ENCODE data around the gene NEK9. TPM values are rescaled to one million over a fixed set of nuclear protein-coding genes. Genes with fewer than 3 reads are reported as not detected.

NEK9 gene
- total RNA-seq, 1 experiment from 2014 or later = 40.7 TPM

DNA sequence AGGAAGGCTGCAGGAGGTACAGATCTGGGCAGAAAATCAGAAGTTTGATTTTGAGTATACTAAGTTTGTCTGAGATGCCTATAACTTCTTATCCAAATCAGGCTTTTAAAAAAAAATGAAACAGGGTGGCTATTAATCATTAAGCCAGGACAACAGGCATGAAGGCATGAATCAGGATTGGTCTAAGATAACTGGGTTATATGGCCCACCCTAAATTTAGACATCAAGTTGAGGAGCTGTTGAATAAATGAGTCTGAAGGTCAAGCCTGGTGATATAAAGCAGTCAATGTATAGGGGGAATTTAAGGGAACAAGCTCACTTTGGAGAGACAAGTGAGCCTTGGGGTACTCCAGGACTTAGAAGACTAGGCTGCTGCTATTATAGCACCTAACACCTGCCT, 28.6 kb downstream of the NEK9 start:
- TF ChIP-seq, protein P1, sequence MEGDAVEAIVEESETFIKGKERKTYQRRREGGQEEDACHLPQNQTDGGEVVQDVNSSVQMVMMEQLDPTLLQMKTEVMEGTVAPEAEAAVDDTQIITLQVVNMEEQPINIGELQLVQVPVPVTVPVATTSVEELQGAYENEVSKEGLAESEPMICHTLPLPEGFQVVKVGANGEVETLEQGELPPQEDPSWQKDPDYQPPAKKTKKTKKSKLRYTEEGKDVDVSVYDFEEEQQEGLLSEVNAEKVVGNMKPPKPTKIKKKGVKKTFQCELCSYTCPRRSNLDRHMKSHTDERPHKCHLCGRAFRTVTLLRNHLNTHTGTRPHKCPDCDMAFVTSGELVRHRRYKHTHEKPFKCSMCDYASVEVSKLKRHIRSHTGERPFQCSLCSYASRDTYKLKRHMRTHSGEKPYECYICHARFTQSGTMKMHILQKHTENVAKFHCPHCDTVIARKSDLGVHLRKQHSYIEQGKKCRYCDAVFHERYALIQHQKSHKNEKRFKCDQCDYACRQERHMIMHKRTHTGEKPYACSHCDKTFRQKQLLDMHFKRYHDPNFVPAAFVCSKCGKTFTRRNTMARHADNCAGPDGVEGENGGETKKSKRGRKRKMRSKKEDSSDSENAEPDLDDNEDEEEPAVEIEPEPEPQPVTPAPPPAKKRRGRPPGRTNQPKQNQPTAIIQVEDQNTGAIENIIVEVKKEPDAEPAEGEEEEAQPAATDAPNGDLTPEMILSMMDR (IDR thresholded peaks at IDR 0.05) = no peak
- no peak for TF ChIP-seq POLR2AphosphoS5 (IDR thresholded peaks at IDR 0.05; ENCODE audit: low read depth, low read length)
- TF ChIP-seq TCF7L2 (IDR thresholded peaks at IDR 0.05; ENCODE audit: low read depth, low read length) = no peak
- TF ChIP-seq, protein P2, sequence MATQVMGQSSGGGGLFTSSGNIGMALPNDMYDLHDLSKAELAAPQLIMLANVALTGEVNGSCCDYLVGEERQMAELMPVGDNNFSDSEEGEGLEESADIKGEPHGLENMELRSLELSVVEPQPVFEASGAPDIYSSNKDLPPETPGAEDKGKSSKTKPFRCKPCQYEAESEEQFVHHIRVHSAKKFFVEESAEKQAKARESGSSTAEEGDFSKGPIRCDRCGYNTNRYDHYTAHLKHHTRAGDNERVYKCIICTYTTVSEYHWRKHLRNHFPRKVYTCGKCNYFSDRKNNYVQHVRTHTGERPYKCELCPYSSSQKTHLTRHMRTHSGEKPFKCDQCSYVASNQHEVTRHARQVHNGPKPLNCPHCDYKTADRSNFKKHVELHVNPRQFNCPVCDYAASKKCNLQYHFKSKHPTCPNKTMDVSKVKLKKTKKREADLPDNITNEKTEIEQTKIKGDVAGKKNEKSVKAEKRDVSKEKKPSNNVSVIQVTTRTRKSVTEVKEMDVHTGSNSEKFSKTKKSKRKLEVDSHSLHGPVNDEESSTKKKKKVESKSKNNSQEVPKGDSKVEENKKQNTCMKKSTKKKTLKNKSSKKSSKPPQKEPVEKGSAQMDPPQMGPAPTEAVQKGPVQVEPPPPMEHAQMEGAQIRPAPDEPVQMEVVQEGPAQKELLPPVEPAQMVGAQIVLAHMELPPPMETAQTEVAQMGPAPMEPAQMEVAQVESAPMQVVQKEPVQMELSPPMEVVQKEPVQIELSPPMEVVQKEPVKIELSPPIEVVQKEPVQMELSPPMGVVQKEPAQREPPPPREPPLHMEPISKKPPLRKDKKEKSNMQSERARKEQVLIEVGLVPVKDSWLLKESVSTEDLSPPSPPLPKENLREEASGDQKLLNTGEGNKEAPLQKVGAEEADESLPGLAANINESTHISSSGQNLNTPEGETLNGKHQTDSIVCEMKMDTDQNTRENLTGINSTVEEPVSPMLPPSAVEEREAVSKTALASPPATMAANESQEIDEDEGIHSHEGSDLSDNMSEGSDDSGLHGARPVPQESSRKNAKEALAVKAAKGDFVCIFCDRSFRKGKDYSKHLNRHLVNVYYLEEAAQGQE (IDR thresholded peaks at IDR 0.05; ENCODE audit: insufficient read depth in 1 of 2, low read depth in 2 of 2, low read length in 1 of 2) = no peak
- no peak for TF ChIP-seq SIN3A (IDR thresholded peaks at IDR 0.05; ENCODE audit: borderline replicate concordance, insufficient read depth, low read depth, low read length)
- peaks cover 7% of the 10 kb centered on the region; the same call in 1 of the 2 replicates for H3K36me3 ChIP-seq (ENCODE audit: control insufficient read depth, insufficient read depth, low read length)
- intact Hi-C loops (cut with micrococcal nuclease; ENCODE audit: unreplicated experiment) (no loop called here), in situ Hi-C loops (cut with HindIII; ENCODE audit: low pct_unique_long_range_greater_than_20kb, low sequenced_read_pairs) (no loop called here)
- no peaks in the 10 kb centered on the region for H3K9me3 ChIP-seq (ENCODE audit: control insufficient read depth, insufficient read depth, low read depth, low read length)
- DNase-seq (ENCODE audit: low read depth, low spot score) (no peak), ATAC-seq (no peak)
- no TSS peak for BruUV-seq (replicated peaks)
- no peak overlapping the region for H3K27ac ChIP-seq (ENCODE audit: low read length)
- POLR2A ChIA-PET = no interaction called here
- H3K4me3 ChIP-seq (ENCODE audit: low read depth in 2 of 2, low read length in 2 of 2) = no peak overlapping the region
- no peaks in the 10 kb centered on the region for H3K4me1 ChIP-seq (ENCODE audit: control insufficient read depth, insufficient read depth, low read length)
- no peaks in the 10 kb centered on the region for H3K27me3 ChIP-seq (ENCODE audit: control insufficient read depth, insufficient read depth, low read length)
- CTCF ChIA-PET = interaction anchor here (0.6 kb wide), 1 partner anchor 141 kb away, joined by 10 read pairs; no protein-coding TSS in a partner anchor

DNA sequence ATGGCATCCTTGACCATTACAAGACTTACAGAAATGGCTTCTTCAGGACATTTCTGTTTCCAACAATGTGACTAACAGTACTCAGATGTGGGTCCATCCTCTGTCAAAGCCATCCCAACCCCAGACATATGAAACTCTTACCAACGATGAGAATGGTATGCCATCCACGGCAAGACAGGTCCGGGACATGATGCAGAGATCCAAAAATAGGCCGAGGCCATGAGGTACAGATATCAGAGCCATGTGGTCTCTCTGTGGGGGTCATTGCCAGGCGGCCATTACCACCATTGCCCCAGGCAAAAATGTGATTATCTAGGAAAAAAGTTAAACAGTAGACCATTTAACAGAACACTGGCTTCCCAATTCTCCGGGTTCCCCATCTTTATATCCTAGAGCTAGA, 29.9 kb downstream of the NEK9 start:
- DNase-seq (ENCODE audit: low read depth, low spot score) (no peak), ATAC-seq (no peak)
- H3K4me1 ChIP-seq (ENCODE audit: control insufficient read depth, insufficient read depth, low read length) = no peaks in the 10 kb centered on the region
- TF ChIP-seq, protein P2 (IDR thresholded peaks at IDR 0.05; ENCODE audit: insufficient read depth in 1 of 2, low read depth in 2 of 2, low read length in 1 of 2) = no peak
- no peak for TF ChIP-seq TCF7L2 (IDR thresholded peaks at IDR 0.05; ENCODE audit: low read depth, low read length)
- TF ChIP-seq SIN3A (IDR thresholded peaks at IDR 0.05; ENCODE audit: borderline replicate concordance, insufficient read depth, low read depth, low read length) = no peak
- TF ChIP-seq, protein P1 (IDR thresholded peaks at IDR 0.05) = no peak
- TF ChIP-seq POLR2AphosphoS5 (IDR thresholded peaks at IDR 0.05; ENCODE audit: low read depth, low read length) = no peak
- no TSS peak for BruUV-seq (replicated peaks)
- no peaks in the 10 kb centered on the region for H3K9me3 ChIP-seq (ENCODE audit: control insufficient read depth, insufficient read depth, low read depth, low read length)
- H3K27ac ChIP-seq (ENCODE audit: low read length) = no peak overlapping the region
- ChIA-PET POLR2A (no interaction called here), CTCF (no interaction called here)
- no peak overlapping the region for H3K4me3 ChIP-seq (ENCODE audit: low read depth in 2 of 2, low read length in 2 of 2)
- peaks cover 7% of the 10 kb centered on the region; the same call in 1 of the 2 replicates for H3K36me3 ChIP-seq (ENCODE audit: control insufficient read depth, insufficient read depth, low read length)
- in situ Hi-C loops (cut with HindIII; ENCODE audit: low pct_unique_long_range_greater_than_20kb, low sequenced_read_pairs) (no loop called here), intact Hi-C loops (cut with micrococcal nuclease; ENCODE audit: unreplicated experiment) (no loop called here)
- H3K27me3 ChIP-seq (ENCODE audit: control insufficient read depth, insufficient read depth, low read length) = no peaks in the 10 kb centered on the region
